IPS-NIHi11 (cell line): ENCODE measurements around the gene SPARC.

Experiments
- DNase-seq: peaks from one replicate; pipeline ENCODE4 v3.0.0; 2012; ENCODE audit warnings: mixed read lengths, low spot score

SPARC gene

DNA sequence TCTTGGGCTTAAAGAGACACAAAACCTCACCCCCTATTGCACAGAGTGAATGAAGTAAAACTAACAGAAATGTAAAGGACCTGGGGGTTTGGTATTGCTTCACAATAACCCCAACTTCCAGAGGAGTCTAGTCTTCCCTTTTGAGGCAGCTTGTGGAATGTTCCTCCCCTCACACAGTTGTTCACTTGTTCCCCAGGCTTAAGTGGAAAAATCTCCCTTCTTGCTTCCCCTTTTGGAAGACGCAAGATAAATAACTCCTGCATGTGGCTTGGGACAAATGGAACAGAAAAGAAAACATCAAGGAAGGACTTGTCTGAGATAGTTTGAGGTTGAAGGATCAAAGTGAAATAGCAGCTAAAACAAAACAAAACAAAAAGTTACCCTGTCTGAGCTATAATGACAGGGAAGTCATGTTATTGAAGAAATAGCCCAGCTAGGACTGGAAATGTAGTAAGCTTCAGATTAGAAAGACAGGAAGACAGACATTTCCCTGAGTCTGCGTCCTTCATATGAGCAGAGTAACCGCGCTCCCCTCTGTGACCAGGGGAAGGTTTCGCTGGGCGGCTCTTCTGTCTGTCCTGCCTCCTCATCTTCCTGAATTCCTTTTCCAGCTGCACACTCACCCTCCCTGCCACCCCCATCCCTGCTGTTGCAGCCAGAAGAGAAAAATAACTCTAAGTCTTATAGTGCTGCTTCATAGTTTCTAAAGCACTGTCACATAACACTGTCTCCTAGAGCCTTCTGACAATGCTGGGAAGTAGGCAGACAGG lies 8.8 kb downstream of the SPARC start:
- DNase-seq, result no peak

DNA sequence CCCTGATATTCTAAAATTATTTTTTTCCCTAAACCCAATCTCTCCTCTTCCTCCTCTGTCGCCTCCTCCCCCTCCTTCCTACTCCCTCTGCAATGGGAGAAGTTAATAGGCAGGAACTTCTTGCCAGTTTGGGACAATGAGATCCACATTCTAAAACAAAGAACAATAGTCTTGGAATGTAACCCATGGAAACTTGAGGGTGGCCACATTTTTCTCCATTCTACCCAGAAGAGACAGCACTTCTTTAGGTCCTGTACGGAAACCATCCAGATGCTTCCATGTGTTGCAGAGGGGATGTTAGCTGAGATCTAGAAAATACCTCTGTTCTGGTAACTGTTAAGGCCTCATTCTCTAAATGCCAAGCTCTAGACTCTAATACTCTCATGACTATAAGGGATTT lies 10.0 kb downstream of the SPARC start:
- no peak for DNase-seq

DNA sequence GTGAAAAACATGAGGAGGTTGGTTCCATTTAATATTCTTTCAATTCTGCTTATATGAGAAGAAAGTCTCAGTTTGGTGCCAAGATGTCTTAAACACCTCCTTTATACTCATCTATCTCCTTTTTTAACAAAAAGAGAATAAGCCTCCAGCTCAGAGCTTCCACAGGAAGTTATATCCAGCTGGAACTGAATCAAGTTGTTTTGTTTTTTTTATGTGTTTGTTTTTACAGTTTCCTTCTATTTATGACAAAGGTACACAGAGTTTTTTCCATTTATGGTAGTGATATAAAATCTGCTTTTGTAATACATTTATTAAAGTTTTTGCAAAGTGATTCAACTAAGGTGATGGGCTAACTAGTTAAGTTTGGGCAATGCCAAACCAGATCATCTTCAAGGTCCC lies 10.4 kb downstream of the SPARC start:
- no peak for DNase-seq

DNA sequence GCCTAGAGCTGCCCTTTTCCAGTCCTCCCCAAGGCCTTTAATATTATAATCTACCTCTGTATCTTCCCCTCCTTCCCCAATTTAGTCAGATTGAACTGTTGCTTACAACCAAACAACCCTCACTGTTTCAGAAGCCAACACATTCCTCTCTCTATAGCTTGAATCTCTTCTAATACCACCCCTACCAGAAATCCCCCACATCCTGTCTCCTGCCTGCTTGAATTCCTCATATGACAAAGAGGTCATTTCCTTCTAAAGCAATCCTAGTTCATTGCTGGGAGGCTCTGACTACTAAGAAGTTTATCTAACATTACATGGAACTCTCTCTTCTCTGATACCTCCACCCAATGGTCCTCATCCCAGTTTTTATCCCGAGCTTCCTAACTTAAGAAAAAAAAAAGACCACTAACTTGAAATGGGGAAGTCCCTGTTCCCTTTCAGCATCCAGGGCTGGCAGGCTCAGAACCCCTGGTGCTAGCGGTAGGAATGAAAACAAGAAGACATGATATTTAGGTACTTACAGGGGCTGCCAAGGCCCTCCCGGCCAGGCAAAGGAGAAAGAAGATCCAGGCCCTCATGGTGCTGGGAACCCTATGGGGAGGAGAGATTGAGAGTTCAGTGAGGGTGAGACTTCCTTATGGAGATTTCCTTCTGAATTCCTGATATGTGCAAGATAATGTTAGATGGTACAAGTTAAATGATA lies 11.0 kb downstream of the SPARC start:
- DNase-seq, result no peak

DNA sequence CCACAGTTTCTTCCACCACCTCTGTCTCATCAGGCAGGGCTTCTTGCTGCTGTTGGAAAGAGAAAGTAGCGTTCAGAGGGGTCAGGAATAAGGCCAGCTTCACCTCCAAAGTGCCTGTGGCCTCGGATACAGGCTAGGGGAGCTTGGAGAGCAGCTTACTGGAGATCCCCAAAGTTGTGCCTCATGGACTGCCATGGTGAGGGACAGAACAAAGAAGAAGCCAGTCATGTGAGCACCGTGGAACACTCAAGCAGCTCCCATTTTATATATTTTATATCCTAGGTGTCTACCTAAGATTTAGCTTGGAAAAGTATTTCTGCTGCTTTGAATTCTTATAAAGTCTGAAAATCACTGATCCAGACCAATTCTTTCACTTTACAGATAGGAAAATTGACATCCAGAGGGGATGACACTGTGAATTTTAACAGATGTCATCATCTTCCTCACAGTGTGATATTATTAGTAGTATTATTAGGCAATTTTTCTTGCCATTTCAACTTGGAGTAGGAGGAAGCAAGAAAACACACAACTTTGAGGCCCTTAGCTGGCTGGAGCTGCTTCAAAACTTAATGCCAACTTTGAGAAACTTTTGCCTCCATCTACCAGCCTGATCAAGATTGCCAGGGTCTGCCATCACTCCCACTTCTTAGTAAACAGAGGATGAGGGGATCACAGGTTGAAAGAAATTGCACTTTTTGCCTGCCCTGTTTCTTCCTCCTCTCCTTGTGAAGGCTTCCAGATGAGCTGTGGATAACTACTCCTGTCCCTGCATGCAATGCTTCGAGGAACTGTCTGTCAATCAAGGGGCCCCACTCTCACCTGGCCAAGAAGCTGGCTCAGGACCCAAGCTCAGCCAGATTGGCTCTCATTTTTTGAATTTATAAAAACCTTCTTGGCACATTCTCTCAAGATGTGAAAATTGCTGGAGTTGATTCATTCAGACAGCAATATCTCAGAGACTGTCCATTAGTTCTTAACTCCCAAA lies 11.8 kb downstream of the SPARC start:
- no peak for DNase-seq

DNA sequence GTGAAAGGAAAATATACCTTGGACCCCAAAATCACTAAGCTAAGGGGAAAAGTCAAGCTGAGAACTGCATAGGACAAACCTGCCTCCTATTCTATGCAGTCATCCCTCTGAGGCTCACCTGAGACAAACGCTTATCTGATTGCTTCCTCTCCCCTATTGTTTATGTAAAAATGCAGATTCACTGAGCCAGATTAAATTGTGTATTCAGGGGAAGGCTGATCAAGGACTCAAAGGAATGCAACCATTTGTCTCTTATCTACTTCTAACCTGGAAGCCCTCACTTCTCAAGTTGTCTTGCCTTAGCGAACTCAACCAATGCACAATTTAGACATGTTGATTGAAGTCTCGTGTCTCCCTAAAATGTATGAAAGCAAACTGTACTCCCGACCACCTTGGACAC lies 13.3 kb downstream of the SPARC start:
- no peak for DNase-seq

DNA sequence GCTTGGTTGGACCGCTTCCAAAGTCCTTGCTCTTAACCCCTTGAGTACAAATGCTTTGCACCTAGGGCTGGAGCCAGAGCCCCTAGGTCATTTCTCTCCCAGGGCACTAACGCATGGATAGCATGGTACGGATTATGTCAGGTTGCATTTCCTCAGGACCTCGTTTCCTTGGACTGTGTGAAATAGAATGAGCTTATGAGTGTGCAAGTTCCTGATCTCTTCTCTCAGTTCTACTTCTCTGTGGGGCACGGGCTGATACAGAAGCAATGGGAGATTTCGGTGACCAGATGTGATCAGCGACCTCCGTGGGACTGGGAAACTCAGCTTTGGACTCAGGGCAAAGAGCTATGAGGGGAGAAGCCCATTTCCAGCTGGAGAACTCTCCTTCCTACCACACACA lies 14.2 kb downstream of the SPARC start:
- no peak for DNase-seq

DNA sequence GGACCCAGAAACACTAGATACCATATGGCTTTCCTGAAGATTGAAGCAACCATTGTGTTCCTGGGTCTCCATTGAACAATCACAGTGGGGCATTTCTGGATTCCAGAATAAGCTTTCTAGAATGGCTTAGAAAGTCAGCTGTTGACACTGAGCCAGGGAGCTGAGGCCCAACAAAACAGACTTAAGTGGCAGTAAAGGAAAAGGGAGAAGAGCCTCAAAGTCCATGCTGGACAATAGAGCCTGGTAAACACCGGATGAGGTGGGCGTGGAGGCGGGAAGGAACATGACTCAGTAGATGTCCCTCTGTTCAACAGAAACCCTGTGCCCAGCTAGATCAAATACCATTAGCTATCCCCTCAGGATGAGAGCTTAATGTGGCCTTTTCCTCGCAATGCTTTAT lies 14.8 kb downstream of the SPARC start:
- no peak for DNase-seq

DNA sequence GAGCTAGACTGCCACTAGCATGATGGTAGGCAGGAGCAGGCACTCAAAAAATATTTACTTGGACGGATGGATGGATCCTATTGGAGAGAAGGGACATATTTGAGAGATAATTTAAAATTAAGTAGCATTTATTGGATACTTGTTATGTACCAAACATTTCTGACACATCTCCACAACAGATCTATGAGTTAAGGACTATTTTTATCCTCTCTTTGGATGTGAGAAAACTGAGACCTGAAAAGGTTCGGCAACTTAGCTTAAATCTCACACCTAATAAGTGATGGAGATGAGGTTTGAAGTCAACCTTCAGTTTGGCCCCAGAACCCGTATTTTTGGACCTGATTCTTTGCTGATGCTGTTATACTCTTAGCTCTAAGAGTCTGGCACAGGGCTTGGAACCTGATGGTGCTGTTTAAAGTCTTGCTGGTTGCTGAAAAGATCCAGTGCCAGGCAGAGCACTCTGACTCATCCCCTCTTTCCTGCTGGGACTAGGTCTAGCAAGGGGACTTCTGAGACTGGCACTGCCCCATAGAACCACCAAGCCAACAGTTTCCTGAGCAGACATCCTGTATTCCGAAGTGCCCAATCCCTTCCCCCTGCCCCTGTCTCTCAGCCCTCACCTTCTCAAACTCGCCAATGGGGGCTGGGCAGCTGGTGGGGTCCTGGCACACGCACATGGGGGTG lies 15.6 kb downstream of the SPARC start:
- no peak for DNase-seq

DNA sequence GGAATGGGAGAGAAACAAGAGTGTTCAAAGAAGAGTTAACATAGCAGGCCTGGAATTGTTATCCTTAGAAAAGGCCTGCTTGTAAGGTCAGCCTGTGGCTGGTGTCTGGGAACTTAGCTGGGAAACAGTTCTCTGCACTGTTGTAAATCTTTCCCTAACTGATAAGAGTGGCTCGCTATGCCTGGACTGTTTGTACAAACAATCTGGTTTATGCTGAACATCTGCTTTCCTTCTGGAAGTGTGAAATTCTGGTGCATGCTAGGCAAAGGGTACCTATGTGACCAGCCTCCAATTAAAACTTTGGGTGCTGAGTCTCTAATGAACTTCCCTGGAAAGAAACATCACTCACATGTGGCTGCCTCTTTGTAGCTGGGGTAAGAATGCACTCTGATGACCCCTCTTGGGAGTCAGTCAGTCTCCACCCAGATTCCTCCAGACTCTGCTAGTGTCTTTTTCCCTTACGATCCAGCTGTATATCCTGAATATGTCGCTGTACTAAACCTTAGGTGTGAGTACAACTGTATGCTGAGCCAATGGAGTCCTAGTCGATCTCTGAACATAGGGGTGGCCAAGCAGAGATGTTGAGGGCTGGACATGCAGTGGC lies 16.5 kb downstream of the SPARC start:
- no peak for DNase-seq

DNA sequence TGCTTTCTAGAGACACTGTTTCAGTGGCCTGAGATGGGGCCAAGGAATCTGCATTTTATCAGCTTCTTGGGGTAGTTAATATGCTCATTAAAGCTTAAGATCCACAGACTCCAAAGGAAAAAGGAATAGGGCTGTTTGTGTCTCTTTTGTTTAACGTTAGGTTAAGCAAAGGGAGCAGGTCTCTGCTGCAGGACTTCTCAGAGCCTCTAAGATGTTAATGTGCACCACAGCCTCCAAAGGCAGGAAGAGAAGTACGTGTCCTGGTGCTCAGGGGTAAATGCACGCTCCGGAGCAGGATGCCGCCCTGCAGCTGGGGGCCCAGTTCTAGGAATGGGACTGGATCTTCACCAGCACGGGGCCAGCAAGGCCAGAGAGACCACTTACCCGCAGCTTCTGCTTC lies 19.6 kb downstream of the SPARC start:
- no peak for DNase-seq

DNA sequence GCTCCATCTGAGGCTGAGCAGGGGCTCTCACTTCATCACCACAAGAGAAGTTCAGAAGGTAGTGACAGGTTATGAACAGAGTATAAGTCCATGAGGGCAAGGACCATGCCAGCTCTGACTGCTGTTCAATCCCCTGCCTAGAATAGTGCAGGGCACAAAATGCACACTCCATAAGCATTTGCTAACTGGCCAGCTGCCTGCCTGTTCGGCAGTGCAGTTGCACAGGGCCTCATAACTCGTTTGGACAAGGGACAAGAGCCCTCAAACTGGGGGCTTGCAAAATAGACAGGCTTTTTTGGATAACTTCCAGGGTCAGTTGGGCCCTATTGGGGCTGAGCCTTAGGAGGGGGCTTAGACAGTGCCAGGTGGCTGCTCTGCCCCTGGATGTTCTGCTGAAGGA lies 21.1 kb downstream of the SPARC start:
- DNase-seq, result no peak

DNA sequence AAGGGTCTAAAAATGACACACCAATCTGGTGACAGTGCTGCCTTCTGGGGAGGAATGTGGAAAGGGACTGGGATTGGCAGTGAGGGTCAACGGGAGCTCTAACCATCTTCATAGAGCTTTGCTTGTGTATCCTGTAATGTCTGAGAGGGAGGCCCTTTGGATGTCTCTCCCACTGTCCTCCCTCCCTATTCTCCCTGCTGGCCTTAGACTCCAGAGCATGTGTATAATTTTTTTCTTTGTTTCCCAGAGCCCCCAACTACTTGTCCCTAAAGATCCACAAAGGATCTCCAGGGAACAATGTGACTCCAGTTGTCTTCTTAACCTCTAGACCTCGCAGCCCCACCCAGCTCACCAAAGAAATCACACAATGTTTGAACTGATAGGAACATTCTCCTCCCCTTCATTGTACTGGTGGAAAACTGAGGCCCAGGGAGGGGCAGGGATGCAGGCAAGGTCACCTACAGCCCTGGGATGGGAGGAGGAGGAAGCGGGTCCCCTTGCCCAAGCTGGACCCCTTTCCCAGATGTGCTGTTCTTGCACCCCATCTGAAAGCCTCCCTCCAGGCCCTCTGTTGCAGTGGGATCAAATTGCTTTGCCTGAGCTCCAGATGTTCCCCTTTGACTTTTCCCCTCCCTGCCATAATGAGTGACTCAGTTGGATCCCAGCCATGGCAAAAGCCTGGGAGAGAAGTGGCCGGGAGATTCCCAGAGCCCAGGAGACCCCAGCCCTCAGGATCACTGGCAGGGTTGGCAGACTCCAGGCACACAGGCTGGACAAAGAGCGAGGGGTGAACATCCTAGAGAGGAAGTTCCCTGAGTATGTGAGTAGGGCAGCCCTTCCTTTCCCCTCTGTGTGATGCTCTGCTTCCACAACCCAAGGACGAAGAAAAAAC lies 21.8 kb downstream of the SPARC start:
- DNase-seq, result no peak

DNA sequence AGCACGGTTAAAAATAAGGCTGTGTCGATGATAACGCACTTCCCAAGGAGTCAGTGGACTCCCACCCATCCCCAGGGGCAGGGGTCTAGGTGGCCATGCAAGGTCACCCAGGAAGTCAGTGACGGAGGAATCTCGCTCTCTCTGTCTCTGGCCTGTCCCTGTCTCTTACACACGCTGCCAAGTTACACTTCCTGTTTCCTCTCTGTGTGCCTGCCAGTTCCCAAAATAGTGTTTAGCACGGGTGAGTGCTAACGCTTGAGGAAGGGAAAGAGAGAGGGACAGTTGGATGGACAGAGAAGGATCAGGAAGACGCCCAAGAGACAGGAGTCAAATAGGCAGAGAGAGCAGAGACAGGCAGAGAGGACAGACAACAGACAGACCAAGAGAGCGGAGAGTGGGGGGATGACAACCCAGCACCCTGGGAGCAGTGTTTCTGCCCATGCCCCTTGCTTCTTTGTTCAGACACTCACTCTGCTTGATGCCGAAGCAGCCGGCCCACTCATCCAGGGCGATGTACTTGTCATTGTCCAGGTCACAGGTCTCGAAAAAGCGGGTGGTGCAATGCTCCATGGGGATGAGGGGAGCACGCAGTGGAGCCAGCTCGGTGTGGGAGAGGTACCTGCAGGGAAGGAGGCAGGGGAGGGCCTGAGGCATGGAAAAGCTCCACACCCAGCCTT lies 23.0 kb downstream of the SPARC start:
- no peak for DNase-seq

DNA sequence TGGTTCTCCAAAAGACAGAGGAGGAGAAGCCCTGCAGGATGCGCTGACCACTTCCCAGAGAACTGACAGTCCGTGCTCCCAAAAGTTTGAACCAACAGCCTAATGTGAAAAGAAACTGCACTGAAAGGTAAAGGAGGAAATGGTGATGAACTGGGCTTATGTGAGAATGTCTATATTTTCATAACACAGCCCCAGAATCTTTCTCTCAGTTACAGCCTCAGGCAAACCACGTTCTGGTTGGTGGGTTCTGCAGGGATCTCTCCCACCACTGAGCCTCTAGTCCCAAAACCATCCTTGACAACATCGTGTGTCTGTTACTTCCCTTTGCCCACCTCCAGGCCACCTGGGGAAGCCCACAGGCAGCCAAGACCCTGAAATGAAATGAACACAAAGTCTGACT lies 23.9 kb downstream of the SPARC start:
- no peak for DNase-seq

DNA sequence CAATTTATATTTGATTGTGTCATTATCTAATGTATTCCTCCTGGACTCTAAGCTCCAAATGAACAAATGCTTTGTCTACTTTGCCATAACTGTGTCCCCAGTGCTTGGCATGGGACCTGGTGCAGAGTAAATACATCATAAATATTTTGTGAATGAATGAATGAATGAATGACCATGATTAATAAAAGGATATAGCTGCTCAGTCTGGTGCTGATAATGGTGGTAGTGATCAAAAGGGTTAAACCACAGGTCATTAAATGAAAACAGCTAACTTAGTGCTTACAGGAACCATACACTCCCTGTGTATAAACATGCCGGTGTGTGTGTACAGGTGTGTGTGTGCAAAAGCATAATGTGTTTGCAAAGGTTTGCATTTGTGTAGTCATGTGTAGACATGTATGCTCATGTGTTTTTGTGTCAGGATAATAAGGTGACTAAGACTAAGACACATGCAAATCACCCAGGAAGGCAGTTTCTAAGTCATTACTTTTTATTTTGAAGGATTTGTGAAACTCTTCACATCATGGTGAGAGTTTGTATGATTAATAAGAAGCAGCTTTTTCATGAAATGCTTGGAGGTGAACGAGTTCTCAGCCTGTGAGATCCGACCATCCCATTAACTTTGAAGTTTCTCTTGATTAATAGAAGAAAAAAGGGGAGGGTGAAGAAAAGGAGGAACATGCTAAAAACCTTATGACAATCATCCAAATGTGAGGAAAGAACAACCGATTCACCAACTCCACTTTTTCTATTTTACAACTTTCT lies 24.6 kb downstream of the SPARC start:
- no peak for DNase-seq

DNA sequence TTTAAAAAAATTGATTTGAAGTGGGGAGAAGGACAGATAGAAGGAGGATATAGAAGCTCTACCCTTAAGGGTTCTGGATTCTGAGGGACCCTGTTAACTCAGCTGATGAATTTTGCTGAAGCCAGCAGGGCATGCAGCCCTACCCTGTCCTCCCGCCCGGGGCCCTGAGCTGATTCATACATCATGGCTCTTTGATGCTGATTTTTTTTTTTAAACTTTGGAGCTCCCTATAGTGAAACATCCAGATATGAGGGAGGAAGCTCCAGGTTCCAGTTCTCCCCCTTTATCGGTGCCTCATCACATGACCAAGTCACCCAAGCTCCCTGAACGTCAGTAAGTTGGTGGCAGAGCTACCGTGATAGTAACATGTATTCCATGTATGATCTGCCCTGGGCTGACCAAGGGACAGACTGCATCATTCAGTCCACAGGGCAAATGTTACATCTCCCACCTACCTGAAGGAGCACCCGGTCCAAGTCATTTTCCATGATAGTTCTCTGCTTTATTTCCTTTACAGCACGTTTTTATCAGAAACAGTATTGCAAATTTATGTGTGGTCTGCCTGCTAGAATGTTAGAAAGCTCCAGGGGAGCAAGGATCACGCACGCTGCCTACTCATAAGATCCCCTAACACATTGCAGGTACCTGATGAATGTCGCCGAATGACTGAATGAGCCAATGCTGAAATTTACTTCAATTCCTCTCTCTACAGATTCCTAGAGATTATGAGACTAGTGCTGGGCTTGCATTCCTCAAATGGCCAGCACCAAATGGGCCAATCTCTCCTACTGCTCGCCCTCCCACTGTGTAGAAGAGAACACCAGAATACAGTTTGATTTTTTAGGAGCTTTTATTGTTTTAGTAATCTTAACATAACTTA lies 25.9 kb downstream of the SPARC start:
- DNase-seq, result no peak
